ENCODE results near the gene SLC18A3.

Gene SLC18A3

GRCh38 chr10:49601857-49602256 is 8.3 kb upstream of the SLC18A3 start:
- Mint-ChIP-seq H3K36me3 (no peaks in the 10 kb centered on the region), H3K4me1 (peaks cover 3% of the 10 kb centered on the region), H3K27ac (no peak overlapping the region), H3K4me3 (no peak overlapping the region), H3K9me3 (no peaks in the 10 kb centered on the region)
- no peak for DNase-seq (ENCODE audit: low spot score in 2 of 2)
- no peak for ATAC-seq

GRCh38 chr10:49602380-49603023 is 7.6 kb upstream of the SLC18A3 start:
- Mint-ChIP-seq H3K4me3 (no peak overlapping the region), H3K36me3 (no peaks in the 10 kb centered on the region), H3K9me3 (no peaks in the 10 kb centered on the region), H3K27ac (no peak overlapping the region), H3K4me1 (peaks cover 10% of the 10 kb centered on the region)
- ATAC-seq (no peak), DNase-seq (ENCODE audit: low spot score in 2 of 2) (no peak)

GRCh38 chr10:49605216-49605938 is 4.7 kb upstream of the SLC18A3 start:
- Mint-ChIP-seq H3K4me3 (no peak overlapping the region), H3K27ac (no peak overlapping the region), H3K9me3 (no peaks in the 10 kb centered on the region), H3K36me3 (no peaks in the 10 kb centered on the region), H3K4me1 (peaks cover 14% of the 10 kb centered on the region)
- no peak for DNase-seq (ENCODE audit: low spot score in 2 of 2)
- ATAC-seq = no peak

GRCh38 chr10:49605939-49606509 is 4.1 kb upstream of the SLC18A3 start:
- no peak for ATAC-seq
- DNase-seq (ENCODE audit: low spot score in 2 of 2) = no peak
- Mint-ChIP-seq H3K36me3 (peaks cover under 1% of the 10 kb centered on the region), H3K27ac (no peak overlapping the region), H3K4me3 (no peak overlapping the region), H3K4me1 (peaks cover 14% of the 10 kb centered on the region), H3K9me3 (no peaks in the 10 kb centered on the region)

GRCh38 chr10:49606981-49607535 is 3.1 kb upstream of the SLC18A3 start:
- ATAC-seq (peak; percentile 71), DNase-seq (ENCODE audit: low spot score in 2 of 2) (peak; percentile 54 to 84)
- Mint-ChIP-seq H3K36me3 (peaks cover 8% of the 10 kb centered on the region), H3K9me3 (no peaks in the 10 kb centered on the region), H3K4me1 (peaks cover 19% of the 10 kb centered on the region), H3K4me3 (no peak overlapping the region), H3K27ac (no peak overlapping the region)

GRCh38 chr10:49608166-49609005 is 1.7 kb upstream of the SLC18A3 start:
- ATAC-seq (no peak), DNase-seq (ENCODE audit: low spot score in 2 of 2) (no peak)
- H3K4me1 Mint-ChIP-seq = peaks cover 25% of the 10 kb centered on the region
- H3K36me3 Mint-ChIP-seq = peaks cover 8% of the 10 kb centered on the region
- H3K27ac Mint-ChIP-seq = no peak overlapping the region
- H3K4me3 Mint-ChIP-seq = no peak overlapping the region
- H3K9me3 Mint-ChIP-seq = no peaks in the 10 kb centered on the region

- Mint-ChIP-seq H3K27ac (no peak overlapping the region), H3K36me3 (peaks cover 8% of the 10 kb centered on the region), H3K9me3 (no peaks in the 10 kb centered on the region), H3K4me3 (no peak overlapping the region), H3K4me1 (peaks cover 25% of the 10 kb centered on the region)
- DNase-seq (ENCODE audit: low spot score in 2 of 2) (no peak), ATAC-seq (no peak)
Observed at GRCh38 chr10:49609006-49609282, 1.2 kb upstream of the SLC18A3 start.

- H3K4me3 Mint-ChIP-seq = no peak overlapping the region
- DNase-seq (ENCODE audit: low spot score in 2 of 2) = no peak
Observed at GRCh38 chr10:49609283-49610113, 612 bp upstream of the SLC18A3 start.

GRCh38 chr10:49610458-49611165 is 502 bp downstream of the SLC18A3 start:
- Mint-ChIP-seq H3K9me3 (no peaks in the 10 kb centered on the region), H3K27ac (no peak overlapping the region), H3K4me3 (no peak overlapping the region), H3K4me1 (peaks cover 30% of the 10 kb centered on the region), H3K36me3 (peaks cover 8% of the 10 kb centered on the region)
- ATAC-seq (no peak), DNase-seq (ENCODE audit: low spot score in 2 of 2) (no peak)

More at GRCh38 chr10:49609283-49610113, 612 bp upstream of the SLC18A3 start:
- Mint-ChIP-seq H3K4me1 (peaks cover 27% of the 10 kb centered on the region), H3K9me3 (no peaks in the 10 kb centered on the region), H3K36me3 (peaks cover 8% of the 10 kb centered on the region), H3K27ac (no peak overlapping the region)
- no peak for ATAC-seq

- Mint-ChIP-seq H3K4me3 (no peak overlapping the region), H3K9me3 (no peaks in the 10 kb centered on the region), H3K4me1 (peaks cover 30% of the 10 kb centered on the region), H3K27ac (no peak overlapping the region), H3K36me3 (peaks cover 8% of the 10 kb centered on the region)
- ATAC-seq (no peak), DNase-seq (ENCODE audit: low spot score in 2 of 2) (no peak)
Observed at GRCh38 chr10:49611166-49611815, 1.2 kb downstream of the SLC18A3 start.

GRCh38 chr10:49611816-49612512 is 1.9 kb downstream of the SLC18A3 start:
- DNase-seq (ENCODE audit: low spot score in 2 of 2) = no peak
- ATAC-seq = no peak
- Mint-ChIP-seq H3K9me3 (no peaks in the 10 kb centered on the region), H3K27ac (peak overlapping the region; percentile 62), H3K4me1 (peaks cover 26% of the 10 kb centered on the region), H3K36me3 (peaks cover 8% of the 10 kb centered on the region), H3K4me3 (no peak overlapping the region)

- H3K9me3 Mint-ChIP-seq = no peaks in the 10 kb centered on the region
- H3K4me1 Mint-ChIP-seq = peaks cover 19% of the 10 kb centered on the region
- H3K27ac Mint-ChIP-seq = no peak overlapping the region
- peaks cover 8% of the 10 kb centered on the region for H3K36me3 Mint-ChIP-seq
- no peak for ATAC-seq
- no peak for DNase-seq (ENCODE audit: low spot score in 2 of 2)
- H3K4me3 Mint-ChIP-seq = no peak overlapping the region
Observed at GRCh38 chr10:49612513-49613164, 2.5 kb downstream of the SLC18A3 start.

All from stimulated activated effector memory CD8-positive, alpha-beta T cell treated with anti-CD3 and anti-CD28 coated beads, Interleukin-12 subunit alpha, Interleukin-12 subunit beta, amount 100 ng/mL, for 72 hours (primary cell).